ENCODE results near the gene P2RY8.
"Not testable (repeated sequence)": the region's sequence is repeated elsewhere in the genome, so short reads cannot be mapped to it uniquely, and the experiment has no call there.

Gene P2RY8

DNA sequence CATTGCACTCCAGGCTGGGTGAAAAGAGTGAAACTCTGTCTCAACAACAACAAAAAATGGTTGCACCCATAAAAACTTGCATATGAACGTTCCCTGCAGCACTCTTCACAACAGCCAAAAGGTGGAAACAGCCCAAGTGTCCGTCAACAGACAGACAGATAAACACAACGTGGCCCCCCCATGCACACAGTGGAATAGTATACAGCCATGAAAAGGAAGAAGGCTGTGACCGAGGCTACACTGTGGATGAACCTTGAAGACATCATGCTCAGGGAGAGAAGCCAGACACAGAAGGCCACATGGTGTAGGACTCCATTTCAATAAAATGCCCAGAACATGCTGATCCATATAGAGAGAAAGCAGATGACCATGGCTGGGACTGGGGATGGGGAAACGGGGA is 50.8 kb downstream of the P2RY8 start:
- no peak for DNase-seq (ENCODE audit: extremely low spot score)
- TF ChIP-seq, protein P1, sequence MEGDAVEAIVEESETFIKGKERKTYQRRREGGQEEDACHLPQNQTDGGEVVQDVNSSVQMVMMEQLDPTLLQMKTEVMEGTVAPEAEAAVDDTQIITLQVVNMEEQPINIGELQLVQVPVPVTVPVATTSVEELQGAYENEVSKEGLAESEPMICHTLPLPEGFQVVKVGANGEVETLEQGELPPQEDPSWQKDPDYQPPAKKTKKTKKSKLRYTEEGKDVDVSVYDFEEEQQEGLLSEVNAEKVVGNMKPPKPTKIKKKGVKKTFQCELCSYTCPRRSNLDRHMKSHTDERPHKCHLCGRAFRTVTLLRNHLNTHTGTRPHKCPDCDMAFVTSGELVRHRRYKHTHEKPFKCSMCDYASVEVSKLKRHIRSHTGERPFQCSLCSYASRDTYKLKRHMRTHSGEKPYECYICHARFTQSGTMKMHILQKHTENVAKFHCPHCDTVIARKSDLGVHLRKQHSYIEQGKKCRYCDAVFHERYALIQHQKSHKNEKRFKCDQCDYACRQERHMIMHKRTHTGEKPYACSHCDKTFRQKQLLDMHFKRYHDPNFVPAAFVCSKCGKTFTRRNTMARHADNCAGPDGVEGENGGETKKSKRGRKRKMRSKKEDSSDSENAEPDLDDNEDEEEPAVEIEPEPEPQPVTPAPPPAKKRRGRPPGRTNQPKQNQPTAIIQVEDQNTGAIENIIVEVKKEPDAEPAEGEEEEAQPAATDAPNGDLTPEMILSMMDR (IDR thresholded peaks at IDR 0.05; ENCODE audit: control extremely low read depth, extremely low read depth, low read depth, missing control alignments) = no peak
- ChIA-PET POLR2A (no interaction called here), CTCF (no interaction called here)

DNA sequence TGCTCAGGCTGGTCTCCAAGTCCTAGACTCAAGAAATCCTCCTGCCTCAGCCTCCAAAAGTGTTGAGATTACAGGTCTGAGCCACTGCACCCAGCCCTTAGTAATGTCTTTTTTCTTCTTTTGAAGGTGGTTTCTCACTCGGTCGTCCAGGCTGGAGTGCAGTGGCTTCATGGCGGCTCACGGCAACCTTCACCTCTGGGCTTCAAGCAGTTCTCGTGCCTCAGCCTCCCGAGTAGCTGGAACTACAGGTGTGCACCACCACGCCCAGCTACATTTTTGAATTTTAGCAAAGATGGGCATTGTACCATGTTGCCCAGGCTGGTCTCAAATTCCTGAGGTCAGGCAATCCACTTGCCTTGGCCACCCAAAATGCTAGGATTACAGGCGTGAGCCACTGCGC is 52.0 kb downstream of the P2RY8 start:
- POLR2A ChIA-PET = no interaction called here

DNA sequence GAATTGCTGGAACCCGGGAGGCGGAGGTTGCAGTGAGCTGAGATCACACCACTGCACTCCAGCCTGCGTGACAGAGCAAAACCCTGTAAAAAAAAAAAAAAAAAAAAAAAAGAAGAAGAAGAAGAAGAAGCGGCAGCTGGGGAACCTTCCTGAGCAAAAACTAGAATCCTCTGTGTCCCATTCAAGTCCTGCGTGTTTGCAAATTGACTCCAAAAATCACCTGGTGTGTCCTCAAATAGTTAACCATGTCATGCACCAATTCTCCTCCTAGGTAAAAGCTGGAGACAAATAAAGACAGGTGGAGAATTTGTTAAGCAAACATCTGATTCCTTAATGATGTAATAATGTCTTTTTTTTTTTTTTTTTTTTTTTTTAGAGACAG is 52.4 kb downstream of the P2RY8 start:
- POLR2A ChIA-PET = no interaction called here
- TF ChIP-seq, protein P1 (IDR thresholded peaks at IDR 0.05; ENCODE audit: control extremely low read depth, extremely low read depth, low read depth, missing control alignments) = no peak
- DNase-seq (ENCODE audit: extremely low spot score) = no peak
- CTCF ChIA-PET = no interaction called here

More for the DNA sequence above, 52.0 kb downstream of the P2RY8 start:
- CTCF ChIA-PET = no interaction called here
- no peak for DNase-seq (ENCODE audit: extremely low spot score)
- TF ChIP-seq, protein P1 (IDR thresholded peaks at IDR 0.05; ENCODE audit: control extremely low read depth, extremely low read depth, low read depth, missing control alignments) = no peak

DNA sequence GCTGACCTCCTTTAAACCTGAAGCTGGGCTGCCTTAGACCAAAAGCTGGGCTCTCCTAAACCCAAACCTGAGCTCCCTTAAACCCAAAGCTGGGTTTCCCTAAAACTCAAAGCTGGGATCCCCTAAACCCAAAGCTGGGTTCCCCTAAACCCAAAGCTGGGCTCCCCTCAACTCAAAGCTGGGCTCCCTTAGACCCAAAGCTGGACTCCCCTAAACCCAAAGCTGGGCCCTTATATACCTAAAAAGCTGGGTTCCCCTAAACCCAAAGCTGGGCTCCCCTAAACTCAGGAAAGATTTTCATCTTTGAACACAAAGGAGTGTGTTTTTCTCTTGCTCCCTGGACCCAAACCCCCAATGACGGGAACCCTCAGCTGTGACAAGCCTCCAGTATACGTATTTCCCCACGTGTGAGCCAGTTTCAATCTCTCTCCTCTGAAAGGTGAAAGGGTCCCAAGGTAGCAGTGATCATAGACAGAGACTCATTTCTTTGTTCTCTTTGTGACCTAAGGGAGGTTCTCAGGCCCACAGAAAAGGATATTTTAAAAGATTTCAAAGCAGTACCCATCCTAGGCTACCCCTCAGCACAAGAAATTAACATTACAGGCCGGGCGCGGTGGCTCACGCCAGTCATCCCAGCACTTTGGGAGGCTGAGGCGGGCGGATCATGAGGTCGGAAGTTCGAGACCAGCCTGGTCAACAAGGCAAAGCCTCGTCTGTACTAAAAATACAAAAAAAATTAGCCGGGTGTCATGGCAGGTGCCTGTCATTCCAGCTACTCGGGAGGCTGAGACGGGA is 52.9 kb downstream of the P2RY8 start:
- peak; percentile 77 for DNase-seq (ENCODE audit: extremely low spot score)
- POLR2A ChIA-PET = no interaction called here
- TF ChIP-seq, protein P1 (IDR thresholded peaks at IDR 0.05; ENCODE audit: control extremely low read depth, extremely low read depth, low read depth, missing control alignments) = no peak
- CTCF ChIA-PET = no interaction called here

DNA sequence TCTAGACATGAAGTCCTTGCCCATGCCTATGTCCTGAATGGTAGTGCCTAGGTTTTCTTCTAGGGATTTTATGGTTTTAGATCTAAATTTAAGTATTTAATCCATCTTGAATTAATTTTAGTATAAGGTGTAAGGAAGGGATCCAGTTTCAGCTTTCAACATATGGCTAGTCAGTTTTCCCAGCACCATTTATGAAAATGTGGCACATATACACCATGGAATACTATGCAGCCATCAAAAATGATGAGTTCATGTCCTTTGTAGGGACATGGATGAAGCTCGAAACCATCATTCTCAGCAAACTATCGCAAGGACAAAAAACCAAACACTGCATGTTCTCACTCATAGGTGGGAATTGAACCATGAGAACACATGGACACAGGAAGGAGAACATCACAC is 54.5 kb downstream of the P2RY8 start:
- CTCF ChIA-PET = not testable (repeated sequence)

DNA sequence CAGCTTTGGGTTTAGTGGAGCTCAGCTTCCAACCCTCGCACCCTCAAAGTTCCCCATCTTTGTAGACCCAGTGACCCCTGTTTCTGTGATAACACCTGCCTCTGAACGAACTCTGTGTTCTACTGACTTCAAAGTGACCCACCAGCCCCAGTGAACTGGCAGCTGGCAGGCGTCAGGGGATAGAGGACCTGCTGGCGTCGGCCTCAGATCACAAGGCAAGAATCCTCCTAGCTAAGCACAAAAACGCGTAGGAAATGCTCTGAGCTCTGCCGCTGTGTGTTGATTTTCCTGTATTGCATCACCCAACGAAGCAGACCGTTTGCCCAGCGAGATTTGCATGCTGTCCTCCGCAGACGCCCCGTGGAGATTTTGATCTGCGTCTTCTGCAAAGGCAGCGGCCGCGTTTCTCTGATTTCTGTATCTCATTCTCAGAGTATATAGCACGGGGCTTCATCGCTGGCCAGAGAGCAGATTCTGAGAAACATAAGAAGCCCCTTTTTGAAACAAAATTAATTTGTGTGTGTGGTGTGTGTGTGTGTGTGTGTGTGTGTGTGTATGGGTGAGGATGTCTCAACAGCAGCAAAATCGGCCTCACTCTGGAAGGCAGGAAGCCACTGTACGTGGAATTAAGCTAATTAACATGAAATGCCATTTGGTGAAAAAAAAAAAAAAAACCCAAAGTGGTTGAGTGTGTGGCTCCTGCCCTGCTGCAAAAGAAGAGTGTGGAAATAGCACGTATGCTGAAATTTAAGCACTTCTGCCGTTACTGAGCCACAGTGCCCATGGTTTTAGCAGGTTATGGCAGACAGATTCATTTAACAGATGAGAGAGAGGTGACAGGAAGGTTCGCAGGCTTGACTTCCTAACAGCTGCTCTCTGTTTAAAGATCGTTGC is 55.1 kb downstream of the P2RY8 start:
- TF ChIP-seq, protein P1 (IDR thresholded peaks at IDR 0.05; ENCODE audit: control extremely low read depth, extremely low read depth, low read depth, missing control alignments) = peak; percentile 9
- POLR2A ChIA-PET = no interaction called here
- CTCF ChIA-PET = no interaction called here
- DNase-seq (ENCODE audit: extremely low spot score) = peak; percentile 69

More for the DNA sequence above, 54.5 kb downstream of the P2RY8 start:
- DNase-seq (ENCODE audit: extremely low spot score); POLR2A ChIA-PET: not testable (repeated sequence)

Data from GM10248 (cell line).